HTR-8/SVneo (cell line): Measurements from ENCODE around the gene CASP8.

ENCODE experiments used
- DNase-seq: peaks from one replicate; pipeline ENCODE4 v3.0.0; 2011; ENCODE audit warnings: low spot score, mixed read lengths; ENCODE audit not compliant: insufficient read length
- FAIRE-seq: peaks from 2 replicates; lab custom pipeline; 2011; peaks lifted over from hg19 to GRCh38; lab: Jason Lieb, UNC

Gene CASP8

GRCh38 chr2:201260302-201260800, at the start of gene CASP8:
Gene CASP8, plus strand, starts transcription at chr2:201260536. Its CDS starts 5,951 bp downstream, at chr2:201266487.
- FAIRE-seq (no peak), DNase-seq (peak; percentile 59)

GRCh38 chr2:201215963-201216362, 44.4 kb upstream of the CASP8 start:
- DNase-seq = no peak
- no peak for FAIRE-seq

- DNase-seq (no peak), FAIRE-seq (no peak)
Measured at GRCh38 chr2:201216918-201217317, 43.4 kb upstream of the CASP8 start.

GRCh38 chr2:201218780-201219179, 41.6 kb upstream of the CASP8 start:
- FAIRE-seq (no peak), DNase-seq (no peak)

GRCh38 chr2:201219328-201220096, 40.8 kb upstream of the CASP8 start:
- DNase-seq (no peak), FAIRE-seq (no peak)

GRCh38 chr2:201220102-201220570, 40.2 kb upstream of the CASP8 start:
- DNase-seq (no peak), FAIRE-seq (no peak)

- DNase-seq = no peak
- FAIRE-seq = no peak
Measured at GRCh38 chr2:201223089-201224073, 37.0 kb upstream of the CASP8 start.

- FAIRE-seq (no peak), DNase-seq (no peak)
Measured at GRCh38 chr2:201228271-201228911, 31.9 kb upstream of the CASP8 start.

- FAIRE-seq (no peak), DNase-seq (no peak)
Measured at GRCh38 chr2:201228912-201229290, 31.4 kb upstream of the CASP8 start.

- DNase-seq (peak; percentile 92), FAIRE-seq (no peak)
Measured at GRCh38 chr2:201231781-201232466, 28.4 kb upstream of the CASP8 start.

GRCh38 chr2:201232467-201232815, 27.9 kb upstream of the CASP8 start:
- DNase-seq = no peak
- FAIRE-seq = no peak

GRCh38 chr2:201233192-201233811, 27.0 kb upstream of the CASP8 start:
- DNase-seq (peak; percentile 33), FAIRE-seq (no peak)

- no peak for FAIRE-seq
Measured at GRCh38 chr2:201233812-201234662, 26.3 kb upstream of the CASP8 start.

GRCh38 chr2:201234663-201235135, 25.6 kb upstream of the CASP8 start:
- DNase-seq (no peak), FAIRE-seq (no peak)

More at GRCh38 chr2:201233812-201234662, 26.3 kb upstream of the CASP8 start:
- no peak for DNase-seq

- FAIRE-seq (no peak), DNase-seq (peak; percentile 63)
Measured at GRCh38 chr2:201235860-201236811, 24.2 kb upstream of the CASP8 start.

- FAIRE-seq = no peak
Measured at GRCh38 chr2:201237486-201238123, 22.7 kb upstream of the CASP8 start.

More at GRCh38 chr2:201237486-201238123, 22.7 kb upstream of the CASP8 start:
- no peak for DNase-seq
